Activated CD8-positive, alpha-beta T cell treated with anti-CD3 and anti-CD28 coated beads for 36 hours (primary cell): ENCODE results near the gene RPE. TPM values are rescaled to one million over a fixed set of nuclear protein-coding genes. Genes with fewer than 3 reads are reported as not detected.

Source experiments
- ATAC-seq: fragments of 200-7000 bp; cut with Tn5 transposase; one replicate; pipeline ENCODE4 v1.10.0; 2021; ENCODE audit warnings: mild to moderate bottlenecking, moderate library complexity
- CTCF ChIA-PET: fragments of 350-600 bp; sonication (Branson Sonifier 250); formaldehyde crosslinking; loops from one replicate; lab custom pipeline; 2021; ENCODE audit warnings: antibody characterized with exemption; lab: Charles Lee
- POLR2A ChIA-PET: fragments of 350-600 bp; sonication (Branson Sonifier 250); formaldehyde crosslinking; loops from one replicate; lab custom pipeline; 2021; ENCODE audit warnings: antibody characterized with exemption; lab: Charles Lee
- DNase-seq: peaks from one replicate; pipeline ENCODE4 v3.0.0-alpha.2; 2020
- H3K27ac Mint-ChIP-seq: one replicate; pipeline ENCODE4 v1.8.0; 2021; ENCODE audit warnings: mild to moderate bottlenecking, mixed read lengths
- H3K27me3 Mint-ChIP-seq: one replicate; pipeline ENCODE4 v1.8.0; 2021; ENCODE audit warnings: mixed read lengths
- H3K36me3 Mint-ChIP-seq: one replicate; pipeline ENCODE4 v1.8.0; 2021; ENCODE audit warnings: low read depth, mixed read lengths
- H3K4me1 Mint-ChIP-seq: one replicate; pipeline ENCODE4 v1.8.0; 2021; ENCODE audit warnings: low read depth, mixed read lengths
- H3K4me3 Mint-ChIP-seq: one replicate; pipeline ENCODE4 v1.8.0; 2021; ENCODE audit warnings: mild to moderate bottlenecking, moderate library complexity, mixed read lengths
- H3K9me3 Mint-ChIP-seq: one replicate; pipeline ENCODE4 v1.8.0; 2021; ENCODE audit warnings: mixed read lengths
- CTCF ChIP-seq: fragments of 200-600 bp; IDR thresholded peaks from one replicate; pipeline ENCODE4 v1.8.0; 2022; ENCODE audit warnings: antibody characterized with exemption, mild to moderate bottlenecking
- intact Hi-C: fragments of 100-400 bp; cut with micrococcal nuclease; formaldehyde crosslinking; loops from one replicate; pipeline ENCODE4 v1.10.0; 2022
- total RNA-seq, 2 experiments: library from RNA; stranded (reverse); gene quantifications; one replicate each; pipeline ENCODE4 v1.2.3, GENCODE V29; 2021

The RPE gene
- total RNA-seq, 2 experiments from 2014 or later, result 55.9 to 58.1 TPM

DNA sequence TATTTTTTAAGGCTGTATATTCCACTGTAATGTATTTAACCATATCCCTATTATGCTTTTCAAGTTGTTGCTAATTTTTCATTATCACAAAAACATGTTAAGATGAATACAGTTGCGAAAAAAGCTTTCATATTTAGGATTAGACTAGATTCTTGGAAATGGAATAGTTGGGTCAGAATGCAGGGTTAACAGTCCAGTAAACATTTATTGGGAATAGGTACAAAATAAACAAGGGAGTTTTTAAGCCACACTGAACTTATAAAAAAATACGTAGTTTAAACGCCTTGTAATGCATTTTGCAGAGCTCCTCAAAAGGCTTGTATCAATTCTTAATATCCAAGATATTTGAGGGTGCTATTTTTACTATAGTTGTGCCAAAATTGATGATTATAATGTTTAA, 35.6 kb downstream of the RPE start:
- ATAC-seq (no peak), DNase-seq (no peak)
- Mint-ChIP-seq H3K4me3 (no peak overlapping the region), H3K36me3 (peaks cover 8% of the 10 kb centered on the region), H3K27ac (no peak overlapping the region), H3K9me3 (no peaks in the 10 kb centered on the region), H3K4me1 (peaks cover 5% of the 10 kb centered on the region), H3K27me3 (no peaks in the 10 kb centered on the region)
- ChIA-PET POLR2A (no interaction called here), CTCF (no interaction called here)
- no peak for TF ChIP-seq CTCF
- intact Hi-C loops, result no loop called here

DNA sequence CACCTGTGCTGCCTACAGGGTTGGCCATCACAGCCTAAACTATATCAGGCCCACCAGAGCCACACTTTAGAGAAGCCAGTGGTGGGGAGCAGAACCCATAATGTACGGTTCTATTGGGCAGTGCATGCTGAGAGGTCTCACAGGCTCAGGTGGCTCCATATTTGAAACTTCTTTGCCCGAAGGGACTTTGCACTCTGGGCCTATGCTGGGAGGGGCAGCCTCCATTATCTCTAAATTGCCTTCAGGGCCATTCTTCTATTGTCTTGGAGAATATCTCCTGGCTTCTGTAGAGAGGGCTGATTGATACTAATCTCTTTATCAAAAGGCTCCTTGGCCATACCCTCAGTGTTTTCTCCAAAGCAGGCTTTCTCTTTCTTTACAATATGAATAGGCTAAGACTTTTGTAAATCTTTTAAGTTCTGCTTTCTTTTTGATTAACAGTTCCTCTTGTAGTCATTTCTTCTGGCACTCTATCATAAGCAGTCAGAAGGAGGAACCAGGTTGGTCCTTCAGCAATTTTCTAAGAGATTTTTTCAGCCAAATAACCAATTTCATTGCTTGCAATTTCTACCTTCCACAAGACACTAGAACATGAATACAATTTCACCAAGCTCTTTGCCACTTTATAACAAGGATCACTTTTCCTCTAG, 44.5 kb downstream of the RPE start:
- no peak for TF ChIP-seq CTCF
- POLR2A ChIA-PET, result no interaction called here
- H3K9me3 Mint-ChIP-seq, result peaks cover 2% of the 10 kb centered on the region
- ATAC-seq, result no peak
- no peak overlapping the region for H3K27ac Mint-ChIP-seq
- H3K4me1 Mint-ChIP-seq, result no peaks in the 10 kb centered on the region
- CTCF ChIA-PET, result interaction anchor here (1.2 kb wide), 1 partner anchor 146 kb away, joined by 3 read pairs; no protein-coding TSS in a partner anchor
- no peak overlapping the region for H3K4me3 Mint-ChIP-seq
- peaks cover 13% of the 10 kb centered on the region for H3K36me3 Mint-ChIP-seq
- intact Hi-C loops, result no loop called here
- no peaks in the 10 kb centered on the region for H3K27me3 Mint-ChIP-seq
- DNase-seq, result no peak

DNA sequence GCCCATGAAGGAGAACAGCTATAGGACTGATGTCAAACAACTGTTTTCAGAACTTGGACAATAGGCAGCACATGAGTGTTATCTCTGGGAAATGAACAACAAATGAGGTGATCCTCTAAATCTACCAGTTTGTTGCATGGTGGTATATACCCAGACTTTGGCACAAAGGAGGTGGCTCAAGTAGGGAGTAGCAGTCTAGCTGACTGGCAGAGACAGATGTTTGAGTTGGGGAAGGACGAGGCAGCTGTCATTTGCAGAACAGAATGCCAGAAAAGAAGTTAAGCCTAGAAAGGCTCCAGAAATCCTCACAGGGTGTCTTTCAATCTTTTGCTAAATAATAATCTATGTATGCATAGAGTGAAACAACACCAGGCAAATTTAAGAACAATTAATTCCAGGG, 47.4 kb downstream of the RPE start:
- no peak overlapping the region for H3K27ac Mint-ChIP-seq
- CTCF ChIA-PET, result interaction anchor here (1.4 kb wide), 1 partner anchor 9 kb away, joined by 4 read pairs; no protein-coding TSS in a partner anchor
- DNase-seq (no peak), ATAC-seq (no peak)
- intact Hi-C loops, result no loop called here
- no peak for TF ChIP-seq CTCF
- H3K4me1 Mint-ChIP-seq, result no peaks in the 10 kb centered on the region
- no peak overlapping the region for H3K4me3 Mint-ChIP-seq
- no peaks in the 10 kb centered on the region for H3K27me3 Mint-ChIP-seq
- peaks cover 17% of the 10 kb centered on the region for H3K36me3 Mint-ChIP-seq
- peaks cover 6% of the 10 kb centered on the region for H3K9me3 Mint-ChIP-seq
- POLR2A ChIA-PET, result no interaction called here

DNA sequence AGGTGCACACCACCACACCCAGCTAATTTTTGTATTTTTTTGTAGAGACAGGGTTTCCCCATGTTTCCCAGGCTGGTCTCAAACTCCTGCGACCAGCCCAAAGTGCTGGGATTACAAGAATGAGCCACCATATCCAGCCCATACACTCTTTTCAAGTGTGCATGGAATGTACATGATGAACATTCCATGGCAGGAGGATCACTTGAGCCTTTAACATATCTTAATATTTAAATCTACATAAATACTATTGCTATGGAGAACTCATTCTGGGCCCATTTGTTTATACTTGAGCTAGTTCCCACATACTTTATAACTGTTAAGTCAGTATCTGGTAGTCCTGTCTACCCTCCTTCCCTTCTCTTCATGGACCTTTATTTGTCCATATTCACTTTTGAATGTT, 48.4 kb downstream of the RPE start:
- CTCF ChIA-PET, result interaction anchor here (1.4 kb wide), 1 partner anchor 10 kb away, joined by 4 read pairs; no protein-coding TSS in a partner anchor
- intact Hi-C loops, result no loop called here
- no peak overlapping the region for H3K4me3 Mint-ChIP-seq
- no peak for TF ChIP-seq CTCF
- no peaks in the 10 kb centered on the region for H3K27me3 Mint-ChIP-seq
- H3K27ac Mint-ChIP-seq, result no peak overlapping the region
- H3K4me1 Mint-ChIP-seq, result no peaks in the 10 kb centered on the region
- H3K9me3 Mint-ChIP-seq, result peaks cover 14% of the 10 kb centered on the region
- POLR2A ChIA-PET, result no interaction called here
- peaks cover 17% of the 10 kb centered on the region for H3K36me3 Mint-ChIP-seq
- DNase-seq (no peak), ATAC-seq (no peak)

- DNase-seq (no peak), ATAC-seq (no peak)
- no peak for TF ChIP-seq CTCF
- Mint-ChIP-seq H3K4me3 (no peak overlapping the region), H3K36me3 (peaks cover 7% of the 10 kb centered on the region), H3K27me3 (no peaks in the 10 kb centered on the region), H3K9me3 (peaks cover 19% of the 10 kb centered on the region), H3K27ac (no peak overlapping the region), H3K4me1 (no peaks in the 10 kb centered on the region)
- ChIA-PET CTCF (no interaction called here), POLR2A (no interaction called here)
- intact Hi-C loops, result no loop called here
These were observed 52.3 kb downstream of the RPE start for GRCh38 chr2:210054696-210055095.
